IgD-negative memory B cell (primary cell): Measurements from ENCODE around the gene MED12L. TPM values are rescaled to one million over a fixed set of nuclear protein-coding genes. Genes with fewer than 3 reads are reported as not detected.
"Not testable (repeated sequence)": the region's sequence is repeated elsewhere in the genome, so short reads cannot be mapped to it uniquely, and the experiment has no call there.

Source experiments
- H3K27ac Mint-ChIP-seq, 3 donors: one replicate each; pipeline ENCODE4 v1.8.0; 2020 to 2022; ENCODE audit warnings: mild to moderate bottlenecking in 3 of 3, mixed read lengths in 3 of 3, moderate library complexity in 1 of 3
- H3K27me3 Mint-ChIP-seq: one replicate; pipeline ENCODE4 v1.8.0; 2021; ENCODE audit warnings: mixed read lengths
- H3K36me3 Mint-ChIP-seq: one replicate; pipeline ENCODE4 v1.8.0; 2020; ENCODE audit warnings: mild to moderate bottlenecking, mixed read lengths
- H3K4me1 Mint-ChIP-seq, 3 donors: one replicate each; pipeline ENCODE4 v1.8.0; 2020 to 2022; ENCODE audit warnings: mixed read lengths in 3 of 3, mild to moderate bottlenecking in 1 of 3
- H3K4me3 Mint-ChIP-seq, 4 donors: one replicate each; pipeline ENCODE4 v1.8.0; 2020 to 2022; ENCODE audit warnings: mild to moderate bottlenecking in 4 of 4, mixed read lengths in 4 of 4, moderate library complexity in 3 of 4
- H3K9me3 Mint-ChIP-seq, 3 donors: one replicate each; pipeline ENCODE4 v1.8.0; 2020 to 2021; ENCODE audit warnings: mixed read lengths in 3 of 3, mild to moderate bottlenecking in 1 of 3
- polyA plus RNA-seq: library from polyadenylated mRNA; unstranded; fragments of 300-500 nt; fragmentation: Illumina TruSeq; gene quantifications from one replicate; pipeline ENCODE4 v1.2.3, GENCODE V29; 2021

MED12L gene
- polyA plus RNA-seq, 1 donor from 2014 or later, result 0.05 TPM

DNA sequence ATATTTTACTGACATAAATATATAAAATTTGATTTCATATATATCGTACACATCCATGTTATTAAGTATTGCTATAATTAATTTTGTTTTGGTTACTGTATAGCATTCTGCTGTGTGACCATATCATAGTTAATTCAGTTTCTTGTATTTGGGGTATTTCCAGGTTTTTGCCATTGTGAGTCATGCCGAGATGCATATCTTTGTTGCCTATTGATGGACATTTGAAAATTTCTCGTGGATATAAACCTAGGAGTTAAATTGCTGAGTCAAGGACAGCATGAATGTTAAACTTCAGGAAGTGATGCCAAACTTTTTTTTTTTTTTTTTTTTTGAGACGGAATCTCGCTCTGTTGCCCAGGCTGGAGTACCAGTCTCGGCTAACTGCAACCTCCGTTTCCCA, 151.3 kb downstream of the MED12L start:
- H3K36me3 Mint-ChIP-seq, result peaks cover 7% of the 10 kb centered on the region
- peaks cover 0 to 3% (median 2%) of the 10 kb centered on the region in 3 donors for H3K4me1 Mint-ChIP-seq
- no peaks in the 10 kb centered on the region for H3K27me3 Mint-ChIP-seq
- H3K9me3 Mint-ChIP-seq, result peaks cover 0 to 3% (median 0%) of the 10 kb centered on the region in 3 donors
- no peak overlapping the region for H3K27ac Mint-ChIP-seq
- no peak overlapping the region for H3K4me3 Mint-ChIP-seq

DNA sequence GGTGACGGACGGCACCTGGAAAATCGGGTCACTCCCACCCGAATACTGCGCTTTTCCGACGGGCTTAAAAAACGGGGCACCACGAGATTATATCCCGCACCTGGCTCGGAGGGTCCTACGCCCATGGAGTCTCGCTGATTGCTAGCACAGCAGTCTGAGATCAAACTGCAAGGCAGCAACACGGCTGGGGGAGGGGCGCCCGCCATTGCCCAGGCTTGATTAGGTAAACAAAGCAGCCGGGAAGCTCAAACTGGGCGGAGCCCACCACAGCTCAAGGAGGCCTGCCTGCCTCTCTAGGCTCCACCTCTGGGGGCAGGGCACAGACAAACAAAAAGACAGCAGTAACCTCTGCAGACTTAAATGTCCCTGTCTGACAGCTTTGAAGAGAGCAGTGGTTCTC, 156.5 kb downstream of the MED12L start:
- H3K4me1 Mint-ChIP-seq, H3K36me3 Mint-ChIP-seq, H3K27ac Mint-ChIP-seq, H3K9me3 Mint-ChIP-seq, H3K27me3 Mint-ChIP-seq, H3K4me3 Mint-ChIP-seq: not testable (repeated sequence)

DNA sequence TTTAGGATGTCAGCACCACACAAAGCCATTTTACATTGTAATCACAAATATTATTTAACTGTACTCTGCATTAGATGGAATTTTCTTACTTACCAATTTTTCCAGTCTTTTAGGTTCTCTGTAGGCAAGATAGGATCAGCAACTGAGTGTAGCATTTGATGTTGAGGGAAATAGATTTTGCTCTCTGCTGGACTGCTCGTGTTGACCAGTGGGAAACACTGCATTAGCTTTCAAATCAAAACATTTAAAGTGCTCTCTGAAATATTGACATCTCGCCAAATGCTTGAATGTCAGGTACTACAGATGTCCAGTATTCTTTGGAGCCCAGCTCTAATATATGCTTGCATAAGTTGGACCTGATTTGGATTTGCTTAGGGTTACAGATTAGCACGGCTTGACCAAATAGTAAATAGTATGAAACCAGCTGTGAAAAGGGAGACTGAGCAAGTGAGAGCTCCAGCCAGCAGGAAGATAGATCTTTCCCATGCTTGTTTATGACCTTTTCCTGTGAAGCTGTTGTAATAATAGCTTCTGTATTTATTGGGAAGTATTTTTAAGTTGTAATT, 163.4 kb downstream of the MED12L start:
- peaks cover 0 to 5% (median 1%) of the 10 kb centered on the region in 3 donors for H3K4me1 Mint-ChIP-seq
- peak overlapping the region in 1 of 3 donors; percentile 3 for H3K27ac Mint-ChIP-seq
- peaks cover 0 to 3% (median 0%) of the 10 kb centered on the region in 3 donors for H3K9me3 Mint-ChIP-seq
- no peaks in the 10 kb centered on the region for H3K27me3 Mint-ChIP-seq
- no peak overlapping the region for H3K4me3 Mint-ChIP-seq
- H3K36me3 Mint-ChIP-seq, result no peaks in the 10 kb centered on the region

DNA sequence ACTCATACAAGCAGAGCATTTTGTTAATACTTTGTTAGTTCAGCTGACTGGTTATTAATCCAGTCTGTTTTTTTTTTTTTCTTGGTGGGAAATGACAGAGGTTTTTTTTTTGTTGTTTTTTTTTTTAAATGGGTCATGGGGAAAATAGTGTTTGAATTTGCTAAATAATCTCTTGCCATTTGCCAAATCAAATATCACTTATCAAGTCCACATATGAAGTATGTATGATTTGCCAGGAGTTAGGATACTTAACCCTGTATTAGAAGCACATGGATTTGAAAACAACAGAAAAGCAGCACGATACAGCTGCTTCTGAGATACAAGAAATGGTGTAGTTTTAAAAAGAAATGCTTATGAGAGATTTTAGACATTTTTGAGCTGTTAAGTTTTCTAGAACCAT, 171.3 kb downstream of the MED12L start:
- H3K36me3 Mint-ChIP-seq, result peaks cover 4% of the 10 kb centered on the region
- peak overlapping the region in 1 of 3 donors; percentile 62 for H3K27ac Mint-ChIP-seq
- peaks cover 0 to 3% (median 0%) of the 10 kb centered on the region in 3 donors for H3K4me1 Mint-ChIP-seq

DNA sequence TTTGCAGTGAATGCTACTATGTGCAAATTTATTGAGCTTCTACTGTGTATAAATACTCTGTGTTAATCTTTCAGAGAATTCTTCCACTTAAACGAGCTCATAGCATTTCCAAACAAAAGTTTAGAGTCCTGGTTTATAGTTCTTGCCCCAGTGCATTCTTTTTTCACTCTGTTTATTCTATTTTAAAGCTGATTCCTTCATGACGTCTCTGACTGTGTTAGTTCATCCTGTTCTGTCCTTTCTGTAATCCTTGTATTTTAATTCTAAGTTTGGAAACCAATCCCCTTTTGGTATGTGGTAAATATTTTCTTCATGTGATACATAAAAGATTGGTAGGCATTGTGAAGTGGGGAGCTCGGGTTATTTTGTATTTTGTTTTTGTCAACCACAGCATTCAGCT, 174.2 kb downstream of the MED12L start:
- H3K9me3 Mint-ChIP-seq, result no peaks in the 10 kb centered on the region
- H3K4me1 Mint-ChIP-seq, result peaks cover 0 to 4% (median 0%) of the 10 kb centered on the region in 3 donors
- peaks cover 4% of the 10 kb centered on the region for H3K36me3 Mint-ChIP-seq
- no peak overlapping the region for H3K4me3 Mint-ChIP-seq
- no peak overlapping the region for H3K27ac Mint-ChIP-seq
- no peaks in the 10 kb centered on the region for H3K27me3 Mint-ChIP-seq

More for the DNA sequence above, 171.3 kb downstream of the MED12L start:
- Mint-ChIP-seq H3K27me3 (no peaks in the 10 kb centered on the region), H3K9me3 (no peaks in the 10 kb centered on the region), H3K4me3 (no peak overlapping the region)

DNA sequence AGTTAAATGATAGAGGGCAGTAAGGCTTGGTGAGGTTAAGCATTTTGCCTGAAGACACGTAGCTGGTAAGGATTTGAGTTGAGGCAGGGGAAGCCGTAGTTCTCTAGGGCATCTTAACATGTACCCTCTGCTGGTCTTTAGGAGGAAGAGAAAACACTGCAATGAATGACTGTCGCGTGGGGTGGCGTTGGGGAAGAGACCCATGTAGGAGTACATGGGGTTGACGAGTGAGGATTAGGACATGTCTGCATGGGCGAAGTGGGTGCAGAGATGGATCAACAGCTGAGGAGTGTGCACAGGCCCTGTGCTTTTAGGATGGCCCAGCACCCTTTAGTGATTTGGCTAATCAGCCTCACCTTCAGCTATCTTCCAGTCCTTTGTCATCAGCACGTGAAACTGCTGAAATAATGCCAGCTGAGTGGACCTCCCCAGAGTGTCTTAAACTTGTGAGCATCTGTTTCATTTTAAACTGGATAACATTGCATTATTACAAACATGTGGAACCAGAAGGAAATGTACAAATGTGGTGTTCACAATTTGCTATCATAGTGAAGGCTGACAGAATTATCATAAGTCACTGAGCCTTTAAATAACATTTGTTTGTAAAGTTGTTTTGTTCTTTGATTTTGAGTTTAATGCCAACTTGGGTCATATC, 177.5 kb downstream of the MED12L start:
- no peak overlapping the region for H3K27ac Mint-ChIP-seq
- H3K4me1 Mint-ChIP-seq, result peaks cover 19 to 28% (median 23%) of the 10 kb centered on the region in 3 donors
- no peaks in the 10 kb centered on the region for H3K9me3 Mint-ChIP-seq
- peaks cover 4% of the 10 kb centered on the region for H3K36me3 Mint-ChIP-seq
- no peak overlapping the region for H3K4me3 Mint-ChIP-seq
- no peaks in the 10 kb centered on the region for H3K27me3 Mint-ChIP-seq

DNA sequence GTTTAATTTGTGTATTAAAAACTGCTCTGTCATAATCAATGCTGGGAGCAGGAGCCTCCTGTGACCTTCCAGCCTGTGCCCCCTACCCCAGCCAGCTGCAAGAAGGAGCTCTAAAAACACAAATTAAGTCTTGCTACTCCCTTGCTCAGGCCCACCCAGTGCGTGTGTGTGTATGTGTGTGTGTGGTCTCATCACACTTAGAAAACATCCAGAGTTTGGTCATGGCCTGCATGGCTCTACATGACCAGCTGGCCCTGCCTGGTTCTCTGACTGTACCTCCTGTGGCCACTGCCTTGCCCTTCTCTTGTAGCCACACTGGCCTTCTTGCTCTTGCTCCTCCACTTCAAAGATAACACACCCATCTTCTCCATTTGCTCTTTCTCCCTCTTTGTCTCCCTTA, 179.1 kb downstream of the MED12L start:
- Mint-ChIP-seq H3K9me3 (no peaks in the 10 kb centered on the region), H3K27me3 (no peaks in the 10 kb centered on the region), H3K4me3 (peak overlapping the region in 1 of 4 donors; percentile 44), H3K4me1 (peaks cover 27 to 41% (median 32%) of the 10 kb centered on the region in 3 donors), H3K27ac (peak overlapping the region; percentile 89 to 100 (median 99)), H3K36me3 (peaks cover 4% of the 10 kb centered on the region)

DNA sequence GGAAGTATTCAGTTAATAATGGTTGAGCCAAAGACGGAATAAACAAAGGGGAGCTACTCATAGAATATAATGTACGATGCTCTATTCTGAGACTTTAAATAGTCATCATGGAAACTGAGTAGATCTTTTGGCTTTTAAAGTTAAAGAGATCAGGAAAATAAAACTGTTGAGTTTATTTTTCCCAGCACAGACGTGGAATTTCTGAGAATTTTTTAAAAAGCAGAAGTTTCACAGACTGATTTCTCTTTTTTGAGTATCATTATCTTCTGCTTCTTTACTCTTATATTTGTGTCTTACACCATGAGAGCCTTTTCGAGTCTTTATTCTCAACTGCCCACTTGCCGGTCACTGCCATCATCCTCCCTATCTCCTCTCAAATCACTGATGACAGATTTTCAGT, 179.7 kb downstream of the MED12L start:
- peak overlapping the region in 2 of 4 donors; percentile 27 to 90 for H3K4me3 Mint-ChIP-seq
- peaks cover 4% of the 10 kb centered on the region for H3K36me3 Mint-ChIP-seq

DNA sequence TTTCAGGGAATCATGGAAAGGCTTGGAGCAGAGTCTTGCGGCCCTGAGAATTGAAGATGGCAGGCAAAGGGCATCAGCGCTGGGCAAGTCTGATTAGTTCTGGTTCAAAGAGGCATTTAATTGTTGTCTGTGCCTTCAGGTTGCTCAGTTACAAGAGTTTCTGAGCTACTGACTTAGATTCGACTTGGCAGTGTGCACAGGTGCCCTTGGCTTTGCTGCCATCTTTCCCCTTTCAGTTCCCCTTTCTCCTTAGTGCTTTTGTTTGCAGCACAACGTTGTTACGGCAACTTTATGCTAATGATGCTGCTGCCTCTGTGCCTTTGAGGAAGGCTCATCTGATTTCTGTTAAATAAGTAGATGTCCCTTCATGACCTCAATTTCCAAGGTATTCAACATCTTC, 180.4 kb downstream of the MED12L start:
- Mint-ChIP-seq H3K36me3 (peaks cover 2% of the 10 kb centered on the region), H3K4me1 (peaks cover 30 to 50% (median 32%) of the 10 kb centered on the region in 3 donors), H3K27me3 (no peaks in the 10 kb centered on the region), H3K9me3 (no peaks in the 10 kb centered on the region), H3K27ac (peak overlapping the region; percentile 89 to 100 (median 99)), H3K4me3 (peak overlapping the region; percentile 27 to 90 (median 70))

More for the DNA sequence above, 179.7 kb downstream of the MED12L start:
- no peaks in the 10 kb centered on the region for H3K27me3 Mint-ChIP-seq
- H3K27ac Mint-ChIP-seq, result peak overlapping the region; percentile 89 to 100 (median 99)
- peaks cover 30 to 45% (median 32%) of the 10 kb centered on the region in 3 donors for H3K4me1 Mint-ChIP-seq
- no peaks in the 10 kb centered on the region for H3K9me3 Mint-ChIP-seq

DNA sequence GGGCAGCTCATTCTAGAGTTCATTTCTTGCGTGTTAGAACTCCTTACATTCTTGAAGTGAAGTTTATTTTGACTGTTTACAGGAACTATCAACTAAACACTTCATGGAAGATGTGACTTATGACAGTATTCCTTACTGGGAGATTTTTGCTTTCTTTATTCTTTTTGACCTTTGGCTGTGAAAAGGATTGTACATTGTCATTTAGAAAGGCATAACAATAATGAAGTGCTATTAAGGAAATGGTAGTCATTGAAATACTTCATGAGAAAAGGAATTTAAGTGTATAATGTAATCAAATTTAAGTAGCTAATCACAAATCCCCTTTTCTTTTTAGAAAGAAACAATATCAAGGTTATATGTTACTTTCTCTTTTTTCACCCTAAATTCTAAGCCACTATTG, 181.6 kb downstream of the MED12L start:
- Mint-ChIP-seq H3K27me3 (no peaks in the 10 kb centered on the region), H3K4me3 (peak overlapping the region in 1 of 4 donors; percentile 9), H3K9me3 (no peaks in the 10 kb centered on the region), H3K36me3 (no peaks in the 10 kb centered on the region), H3K4me1 (peaks cover 32 to 53% (median 34%) of the 10 kb centered on the region in 3 donors), H3K27ac (peak overlapping the region; percentile 89 to 100 (median 99))

DNA sequence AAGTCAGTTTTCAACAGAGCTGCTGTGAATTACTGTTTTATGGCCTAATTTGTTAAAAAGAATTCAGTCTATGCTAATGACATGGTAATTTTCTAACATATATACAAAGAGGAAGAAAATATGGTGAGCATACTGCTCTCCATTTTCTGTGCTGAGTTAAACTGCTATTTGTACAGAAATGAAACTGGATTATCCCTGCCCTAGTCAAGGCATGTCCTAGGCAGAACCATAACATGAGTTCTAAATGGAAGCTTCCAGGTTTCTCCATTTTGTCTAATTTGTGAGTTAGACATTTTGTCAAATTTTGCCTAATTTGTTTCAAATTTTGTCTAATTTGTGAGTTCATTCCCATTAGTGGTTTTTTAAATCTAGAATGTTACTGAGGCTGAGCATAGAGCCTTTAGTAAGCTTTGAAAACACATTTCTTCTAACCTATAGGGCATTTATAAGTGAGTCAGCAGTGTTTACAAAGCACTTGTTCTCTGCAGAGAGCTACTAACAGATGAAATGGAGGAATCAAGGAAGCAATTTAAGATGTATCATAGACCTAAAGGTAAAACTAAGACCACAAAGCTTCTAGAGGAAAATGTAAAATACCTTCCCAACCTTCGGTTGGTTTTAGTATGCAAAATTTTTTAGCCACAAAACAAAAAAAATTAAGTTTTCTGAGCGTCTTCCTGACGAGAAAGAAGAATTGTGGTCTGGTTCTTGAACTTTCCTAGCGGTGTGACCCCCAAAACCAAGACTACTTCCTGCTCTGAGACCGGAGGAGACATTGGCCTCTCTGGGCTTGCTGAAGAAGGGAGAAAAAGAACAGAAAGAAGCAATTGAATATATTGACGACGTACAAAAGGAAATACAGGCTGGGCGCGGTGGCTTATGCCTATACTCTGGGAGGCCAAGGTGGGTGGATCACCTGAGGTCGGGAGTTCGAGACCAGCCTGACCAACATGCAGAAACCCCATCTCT, 183.1 kb downstream of the MED12L start:
- Mint-ChIP-seq H3K27me3 (no peaks in the 10 kb centered on the region), H3K27ac (peak overlapping the region; percentile 82 to 92 (median 85)), H3K36me3 (no peaks in the 10 kb centered on the region), H3K4me3 (peak overlapping the region; percentile 27 to 86 (median 75)), H3K4me1 (peaks cover 34 to 54% (median 38%) of the 10 kb centered on the region in 3 donors), H3K9me3 (no peaks in the 10 kb centered on the region)

DNA sequence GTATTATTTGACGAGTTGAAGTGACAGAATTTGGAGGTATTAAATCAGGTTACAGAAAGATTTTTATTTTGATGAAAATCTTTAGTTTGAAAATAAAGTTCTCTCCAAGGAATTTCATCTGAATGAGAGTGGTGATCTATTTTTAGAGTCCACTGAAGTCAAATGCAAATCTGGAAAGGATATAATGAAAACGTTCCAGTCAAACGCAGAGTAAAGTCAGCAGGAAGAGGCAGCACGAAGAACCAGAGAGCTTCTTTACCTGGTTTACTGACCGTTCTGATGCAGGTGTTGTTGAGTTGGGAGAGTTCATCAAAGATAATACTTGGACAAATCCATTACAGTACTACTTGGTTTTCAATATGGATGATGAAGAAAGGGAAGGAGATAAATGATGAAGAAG, 184.2 kb downstream of the MED12L start:
- Mint-ChIP-seq H3K4me1 (peaks cover 39 to 64% (median 47%) of the 10 kb centered on the region in 3 donors), H3K36me3 (no peaks in the 10 kb centered on the region), H3K27ac (peak overlapping the region in 1 of 3 donors; percentile 29), H3K4me3 (peak overlapping the region in 2 of 4 donors; percentile 71 to 82), H3K27me3 (no peaks in the 10 kb centered on the region), H3K9me3 (no peaks in the 10 kb centered on the region)

DNA sequence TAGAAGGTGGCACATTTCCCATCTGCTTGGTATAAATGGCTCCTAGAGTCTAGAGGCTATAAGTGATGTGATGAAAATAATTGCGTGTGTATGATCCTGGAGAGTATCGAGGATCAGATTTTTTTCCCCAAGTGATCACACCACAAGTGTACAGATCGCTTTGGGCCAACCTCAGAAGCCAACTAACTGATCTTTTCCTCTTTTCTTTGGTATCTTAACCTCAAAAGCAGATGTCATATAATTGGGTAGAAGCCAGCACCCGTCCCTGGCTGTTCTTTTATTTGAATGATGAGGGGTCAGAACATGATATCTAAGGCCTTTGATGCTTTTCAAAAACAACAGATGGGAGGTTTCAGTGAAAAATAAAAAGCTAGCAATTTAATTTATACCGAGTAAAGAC, 189.6 kb downstream of the MED12L start:
- H3K27ac Mint-ChIP-seq, result peak overlapping the region in 2 of 3 donors; percentile 93 to 97
- no peaks in the 10 kb centered on the region for H3K9me3 Mint-ChIP-seq
- H3K36me3 Mint-ChIP-seq, result no peaks in the 10 kb centered on the region
- peaks cover 47 to 63% (median 62%) of the 10 kb centered on the region in 3 donors for H3K4me1 Mint-ChIP-seq
- H3K27me3 Mint-ChIP-seq, result no peaks in the 10 kb centered on the region
- H3K4me3 Mint-ChIP-seq, result peak overlapping the region in 3 of 4 donors; percentile 2 to 53 (median 42)

DNA sequence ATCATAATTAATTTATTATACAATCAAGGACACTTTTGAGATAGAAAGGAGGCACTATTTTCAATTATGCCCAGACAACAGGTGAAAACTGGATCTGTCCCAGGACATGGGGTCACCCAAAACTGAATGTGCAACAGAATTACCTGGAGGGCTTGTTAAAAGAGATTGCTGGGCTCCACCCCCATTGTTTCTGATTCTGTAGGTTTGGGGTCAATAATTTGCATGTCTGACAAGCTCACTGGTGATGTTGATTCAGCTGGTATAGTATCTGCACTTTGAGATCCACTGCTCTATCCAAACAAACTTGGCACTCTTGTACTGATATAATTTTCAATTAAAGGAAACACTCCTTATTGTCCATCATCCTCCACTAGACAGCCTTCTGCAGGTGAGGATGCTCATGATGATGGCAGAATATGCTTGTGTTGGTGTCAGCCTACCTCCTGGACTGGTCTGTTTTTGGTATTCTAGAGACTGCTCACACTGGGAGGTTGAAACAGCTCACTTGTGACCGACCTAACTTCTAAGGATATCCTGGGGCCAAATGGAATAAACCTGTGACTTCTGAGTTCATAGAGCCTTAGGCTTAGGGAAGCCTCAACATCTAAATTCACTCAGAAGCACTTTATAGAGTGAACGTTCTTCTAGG, 190.7 kb downstream of the MED12L start:
- H3K36me3 Mint-ChIP-seq, result no peaks in the 10 kb centered on the region
- peaks cover 46 to 62% (median 58%) of the 10 kb centered on the region in 3 donors for H3K4me1 Mint-ChIP-seq
- H3K9me3 Mint-ChIP-seq, result no peaks in the 10 kb centered on the region
- H3K4me3 Mint-ChIP-seq, result peak overlapping the region; percentile 72 to 82 (median 76)
- peak overlapping the region; percentile 93 to 99 (median 97) for H3K27ac Mint-ChIP-seq
- H3K27me3 Mint-ChIP-seq, result no peaks in the 10 kb centered on the region
